ENCODE measurements around the gene GOLM1.
"Not testable (repeated sequence)": the region's sequence is repeated elsewhere in the genome, so short reads cannot be mapped to it uniquely, and the experiment has no call there.

The GOLM1 gene

GRCh38 chr9:86079865-86080469, 19.4 kb downstream of the GOLM1 start:
- DNase-seq, result no peak

GRCh38 chr9:86079421-86079831, 19.9 kb downstream of the GOLM1 start:
- no peak for DNase-seq

GRCh38 chr9:86078731-86079130, 20.6 kb downstream of the GOLM1 start:
- DNase-seq, result no peak

GRCh38 chr9:86077276-86077675, 22.1 kb downstream of the GOLM1 start:
- no peak for DNase-seq

GRCh38 chr9:86075132-86076109, 23.9 kb downstream of the GOLM1 start:
- peak; percentile 39 to 55 for DNase-seq

- DNase-seq, result no peak
Observed at GRCh38 chr9:86073839-86074238, 25.5 kb downstream of the GOLM1 start.

- no peak for DNase-seq
Observed at GRCh38 chr9:86072394-86072877, 26.9 kb downstream of the GOLM1 start.

GRCh38 chr9:86069206-86069869, 30.0 kb downstream of the GOLM1 start:
- no peak for DNase-seq

GRCh38 chr9:86064220-86064619, 35.1 kb downstream of the GOLM1 start:
- no peak for DNase-seq

- no peak for DNase-seq
Observed at GRCh38 chr9:86062845-86063693, 36.3 kb downstream of the GOLM1 start.

GRCh38 chr9:86061972-86062739, 37.2 kb downstream of the GOLM1 start:
- DNase-seq, result no peak

GRCh38 chr9:86057491-86057890, 41.9 kb downstream of the GOLM1 start:
- no peak for DNase-seq

GRCh38 chr9:86054695-86055094, 44.7 kb downstream of the GOLM1 start:
- DNase-seq, result no peak

- no peak for DNase-seq
Observed at GRCh38 chr9:86052556-86053468, 46.5 kb downstream of the GOLM1 start.

GRCh38 chr9:86048018-86048742, 51.2 kb downstream of the GOLM1 start:
- DNase-seq, result not testable (repeated sequence)

- DNase-seq, result no peak
Observed at GRCh38 chr9:86047361-86047760, 52.0 kb downstream of the GOLM1 start.

- no peak for DNase-seq
Observed at GRCh38 chr9:86046930-86047341, 52.4 kb downstream of the GOLM1 start.

- no peak for DNase-seq
Observed at GRCh38 chr9:86046071-86046636, 53.2 kb downstream of the GOLM1 start.

- no peak for DNase-seq
Observed at GRCh38 chr9:86045654-86046053, 53.7 kb downstream of the GOLM1 start.
